HG03432 (cell line): Measurements from ENCODE around the gene FNDC10.
A peak's percentile ranks its signal among the peaks of the same experiment; 100 is the strongest.
"Not testable (repeated sequence)": the region's sequence is repeated elsewhere in the genome, so short reads cannot be mapped to it uniquely, and the experiment has no call there.

Source experiments
- ATAC-seq: cut with Tn5 transposase; IDR thresholded peaks from one replicate; pipeline ENCODE4 v1.9.1; 2021; ENCODE audit warnings: mild to moderate bottlenecking, moderate library complexity; ENCODE audit not compliant: unreplicated experiment

Gene FNDC10

DNA sequence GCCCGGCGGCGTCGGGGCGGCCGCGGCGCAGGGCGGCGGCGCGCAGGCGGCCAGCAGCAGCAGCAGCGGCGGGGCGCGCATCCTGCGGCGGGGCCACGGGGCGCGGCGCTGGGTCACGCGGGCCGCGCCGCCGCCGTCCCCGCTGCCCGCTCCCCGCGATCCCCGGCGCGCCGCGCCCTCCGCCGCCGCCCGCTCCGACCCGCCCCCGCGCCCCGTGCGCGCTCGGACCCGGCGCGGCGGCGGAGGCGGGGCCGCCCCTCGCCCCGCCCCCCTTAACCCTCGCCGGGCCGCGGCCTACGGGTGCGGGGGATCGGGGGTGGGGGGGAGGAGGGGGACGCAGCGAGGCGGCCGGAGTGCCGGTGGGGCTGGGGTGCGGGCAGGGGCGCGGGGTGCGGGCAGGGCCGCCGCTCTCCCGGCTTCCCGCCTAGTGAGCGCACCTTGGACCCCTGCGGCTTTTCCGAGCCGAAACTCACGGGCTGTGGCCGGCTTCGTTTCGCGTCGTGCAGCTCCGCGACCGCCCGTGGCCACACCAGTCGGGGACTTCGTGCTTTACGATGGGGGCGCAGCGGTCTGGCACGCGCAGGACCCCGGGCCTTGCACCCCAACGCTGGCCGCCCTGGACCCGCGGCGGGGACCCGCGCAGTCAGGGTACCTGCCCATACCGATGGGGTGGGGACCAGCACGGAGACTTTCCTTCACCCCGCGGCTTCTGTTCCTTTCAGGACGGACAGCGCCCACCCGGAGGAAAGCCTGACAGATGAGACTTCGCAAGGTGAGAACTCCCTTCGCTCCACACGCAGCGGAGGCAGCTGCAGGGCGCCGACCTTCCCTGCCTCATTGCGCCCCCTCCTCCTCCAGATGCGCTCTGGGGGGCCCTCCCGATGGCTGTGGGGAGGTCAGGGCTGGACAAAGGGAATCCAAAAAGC is at the start of gene FNDC10:
Gene FNDC10 (minus strand): TSS at position 201 of the 926 bp plus-strand sequence. CDS start 120 bp downstream, at position 81.
- no peak for ATAC-seq

- not testable (repeated sequence) for ATAC-seq
Observed at GRCh38 chr1:1648265-1648664, 48.3 kb upstream of the FNDC10 start.

- ATAC-seq: not testable (repeated sequence)
Observed at GRCh38 chr1:1647567-1648241, 47.8 kb upstream of the FNDC10 start.

GRCh38 chr1:1646326-1646725 is 46.4 kb upstream of the FNDC10 start:
- ATAC-seq: not testable (repeated sequence)

- ATAC-seq: not testable (repeated sequence)
Observed at GRCh38 chr1:1640711-1641461, 41.0 kb upstream of the FNDC10 start.

DNA sequence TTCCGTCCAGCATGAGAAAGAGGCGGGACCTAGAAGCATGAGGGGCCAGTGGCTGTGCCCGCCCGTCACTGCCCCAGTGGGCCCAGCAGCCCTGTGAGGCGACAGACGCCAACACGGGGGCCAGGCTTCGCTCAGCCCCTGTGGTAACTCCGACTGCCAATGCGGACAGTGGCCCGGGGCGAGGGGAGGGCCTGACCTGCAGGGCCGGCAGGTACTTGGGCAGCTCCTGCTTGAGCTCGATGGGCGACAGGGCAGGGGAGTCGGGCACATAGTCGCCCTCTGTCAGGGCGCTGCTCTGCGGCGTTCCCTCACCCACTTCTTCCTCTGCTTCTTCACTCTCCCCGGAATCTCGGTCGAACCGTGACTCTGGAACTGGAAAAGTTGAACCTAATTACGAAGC is 40.1 kb upstream of the FNDC10 start:
- ATAC-seq: not testable (repeated sequence)

- ATAC-seq: not testable (repeated sequence)
Observed at GRCh38 chr1:1639368-1639767, 39.4 kb upstream of the FNDC10 start.

GRCh38 chr1:1638528-1638927 is 38.6 kb upstream of the FNDC10 start:
- ATAC-seq: not testable (repeated sequence)

DNA sequence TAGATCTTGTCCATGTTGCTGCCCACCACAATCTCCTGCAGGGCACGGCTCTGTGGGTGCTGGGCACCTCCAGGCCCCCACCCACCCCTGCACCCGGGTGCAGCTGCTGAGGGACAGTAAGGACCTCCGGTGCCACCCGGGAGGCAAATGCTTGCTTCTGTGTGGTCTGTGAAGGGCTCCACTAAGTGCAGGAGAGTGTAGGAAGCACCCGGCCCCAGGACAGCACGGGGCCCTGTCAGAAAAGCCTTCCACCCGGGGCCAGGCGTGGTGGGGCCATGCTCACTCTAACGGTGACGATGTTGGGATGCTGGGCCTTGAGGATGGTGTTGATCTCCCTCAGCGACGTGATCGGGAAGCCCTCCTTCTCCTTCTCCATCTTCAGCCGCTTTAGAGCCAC is 37.5 kb upstream of the FNDC10 start:
- ATAC-seq: not testable (repeated sequence)

- ATAC-seq: not testable (repeated sequence)
Observed at GRCh38 chr1:1636621-1637478, 36.9 kb upstream of the FNDC10 start.

GRCh38 chr1:1634613-1635012 is 34.7 kb upstream of the FNDC10 start:
- not testable (repeated sequence) for ATAC-seq

DNA sequence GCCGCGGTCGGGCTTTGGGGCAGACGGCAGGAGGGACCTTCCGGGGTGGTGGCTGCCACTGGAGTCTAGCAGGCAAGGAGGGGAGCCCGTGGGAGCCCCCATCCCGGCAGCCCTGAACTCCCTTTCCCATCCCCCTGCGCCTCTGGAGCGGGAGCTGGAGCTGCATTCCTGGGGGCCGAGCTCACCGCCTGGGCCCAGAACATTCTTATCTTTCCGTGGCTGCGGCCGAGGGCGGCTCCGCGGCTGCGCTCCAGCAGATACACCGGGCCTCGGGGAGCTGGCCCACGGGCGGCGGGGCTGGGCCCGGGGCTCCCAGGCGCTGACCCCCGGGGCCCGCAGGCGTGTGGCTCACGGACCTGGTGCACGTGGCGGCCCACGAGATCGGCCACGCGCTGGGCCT is 33.5 kb upstream of the FNDC10 start:
- not testable (repeated sequence) for ATAC-seq

GRCh38 chr1:1631782-1632420 is 32.0 kb upstream of the FNDC10 start, which contains the start of gene MMP23B:
Gene MMP23B (plus strand): TSS chr1:1632173. CDS start chr1:1632219, 46 bp downstream.
- no peak for ATAC-seq

- ATAC-seq: no peak
Observed at GRCh38 chr1:1630965-1631781, 31.2 kb upstream of the FNDC10 start.

DNA sequence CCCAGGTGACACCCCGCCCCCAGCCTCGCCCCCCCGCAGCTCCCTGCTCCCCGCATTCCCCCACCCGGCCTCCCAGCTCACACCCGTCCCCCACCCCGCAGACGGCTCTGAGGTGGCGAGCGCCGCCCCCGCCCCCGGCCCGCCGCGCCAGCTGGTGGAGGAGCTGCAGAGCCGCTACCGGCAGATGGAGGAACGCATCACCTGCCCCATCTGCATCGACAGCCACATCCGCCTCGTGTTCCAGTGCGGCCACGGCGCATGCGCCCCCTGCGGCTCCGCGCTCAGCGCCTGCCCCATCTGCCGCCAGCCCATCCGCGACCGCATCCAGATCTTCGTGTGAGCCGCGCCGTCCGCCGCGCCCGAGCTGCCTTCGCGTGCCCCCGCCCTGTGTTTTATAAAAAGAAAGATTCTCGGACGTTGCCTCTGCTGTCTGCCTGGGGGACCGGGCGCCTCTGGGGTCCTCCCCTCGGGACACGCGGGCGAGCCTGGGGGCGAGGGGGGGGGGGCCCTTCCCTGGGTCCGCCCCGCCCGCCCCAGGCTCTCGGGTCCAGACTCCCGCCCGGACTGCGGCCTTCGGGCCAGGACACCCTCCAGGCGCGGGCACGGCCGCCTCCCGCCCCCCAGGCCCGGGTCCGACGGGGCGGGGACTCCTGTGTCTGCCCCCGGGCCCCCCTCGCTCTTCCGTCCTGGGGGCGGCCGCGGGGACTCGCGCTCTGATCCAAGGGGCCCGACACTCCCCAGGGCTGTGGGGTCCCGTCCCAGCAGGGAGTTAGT is 30.4 kb upstream of the FNDC10 start:
- peak; percentile 66 for ATAC-seq

- ATAC-seq: no peak
Observed at GRCh38 chr1:1629430-1630190, 29.7 kb upstream of the FNDC10 start.

GRCh38 chr1:1628754-1629429 is 29.0 kb upstream of the FNDC10 start:
- no peak for ATAC-seq
